ENCODE data around the gene POU3F2. TPM values are rescaled to one million over a fixed set of nuclear protein-coding genes. Genes with fewer than 3 reads are reported as not detected.

Gene POU3F2
- total and polyA plus RNA-seq, 2 donors from 2014 or later: not detected

GRCh38 chr6:98885330-98885729 is 51.0 kb downstream of the POU3F2 start:
- intact Hi-C loops (cut with DNase I): no loop called here
- Histone ChIP-seq H3K36me3 (ENCODE audit: control insufficient read depth in 2 of 3, insufficient read depth in 3 of 3, low read length in 3 of 3) (peaks cover 0 to 7% (median 0%) of the 10 kb centered on the region in 3 donors), H3K9me3 (ENCODE audit: control insufficient read depth in 2 of 3, insufficient read depth in 1 of 3, low read length in 3 of 3) (no peaks in the 10 kb centered on the region), H3K9ac (ENCODE audit: low read length in 3 of 3) (no peak overlapping the region), H3K4me1 (ENCODE audit: control insufficient read depth in 2 of 3, insufficient read depth in 2 of 3, low read depth in 1 of 3, low read length in 3 of 3) (no peaks in the 10 kb centered on the region), H3K4me3 (ENCODE audit: low read length in 3 of 3) (no peak overlapping the region), H3K27ac (ENCODE audit: low read depth in 2 of 2, low read length in 2 of 2) (no peak overlapping the region), H3K27me3 (ENCODE audit: control insufficient read depth, insufficient read depth, low read length) (no peaks in the 10 kb centered on the region)
- TF ChIP-seq CTCF (IDR thresholded peaks at IDR 0.05; ENCODE audit: borderline replicate concordance, extremely low read depth, insufficient read depth): no peak
- FAIRE-seq (no peak), DNase-seq (no peak)

GRCh38 chr6:98887650-98888049 is 53.3 kb downstream of the POU3F2 start:
- H3K4me1 ChIP-seq (ENCODE audit: control insufficient read depth in 2 of 3, insufficient read depth in 2 of 3, low read depth in 1 of 3, low read length in 3 of 3): no peaks in the 10 kb centered on the region
- FAIRE-seq (no peak), DNase-seq (no peak)
- no peak overlapping the region for H3K4me3 ChIP-seq (ENCODE audit: low read length in 3 of 3)
- intact Hi-C loops (cut with DNase I): no loop called here
- no peak overlapping the region for H3K9ac ChIP-seq (ENCODE audit: low read length in 3 of 3)
- no peaks in the 10 kb centered on the region for H3K9me3 ChIP-seq (ENCODE audit: control insufficient read depth in 2 of 3, insufficient read depth in 1 of 3, low read length in 3 of 3)
- peaks cover 0 to 7% (median 0%) of the 10 kb centered on the region in 3 donors for H3K36me3 ChIP-seq (ENCODE audit: control insufficient read depth in 2 of 3, insufficient read depth in 3 of 3, low read length in 3 of 3)
- no peak overlapping the region for H3K27ac ChIP-seq (ENCODE audit: low read depth in 2 of 2, low read length in 2 of 2)
- no peak for TF ChIP-seq CTCF (IDR thresholded peaks at IDR 0.05; ENCODE audit: borderline replicate concordance, extremely low read depth, insufficient read depth)
- no peaks in the 10 kb centered on the region for H3K27me3 ChIP-seq (ENCODE audit: control insufficient read depth, insufficient read depth, low read length)

Other genes starting within 250 kb of the POU3F2 start
- gene FBXL4, start 113.4 kb downstream of the POU3F2 start, total RNA-seq: 25.8 TPM
- 7.6 TPM for gene FBXL4, start 113.4 kb downstream of the POU3F2 start, polyA plus RNA-seq (ENCODE audit: insufficient read depth, low read depth, low replicate concordance)

Measured in kidney (tissue), 14 donors.